H1 (cell line): ENCODE results near the gene TANC1. TPM values are rescaled to one million over a fixed set of nuclear protein-coding genes. Genes with fewer than 3 reads are reported as not detected.

ENCODE experiments used
- CTCF ChIA-PET: fragments of 300-600 bp; sonication (Branson Sonifier 250); formaldehyde crosslinking; loops from one replicate; lab custom pipeline; 2021; ENCODE audit not compliant: partially characterized antibody; lab: Charles Lee
- POLR2A ChIA-PET: fragments of 300-600 bp; sonication (Branson Sonifier 250); formaldehyde crosslinking; loops from one replicate; lab custom pipeline; 2021; ENCODE audit warnings: inconsistent platforms; ENCODE audit not compliant: partially characterized antibody; lab: Charles Lee
- DNase-seq, 2 experiments: peaks; one replicate each; pipeline versions ENCODE4 v3.0.0 to v3.0.0-alpha.2; 2010 to 2022; ENCODE audit warnings: low spot score in 2 of 2, low read depth in 1 of 2, mixed read lengths in 1 of 2
- FAIRE-seq: peaks from 2 replicates; lab custom pipeline; 2011; peaks lifted over from hg19 to GRCh38; lab: Jason Lieb, UNC
- H2AFZ ChIP-seq: 2 replicates; pipeline ENCODE4 v1.8.1; 2012; ENCODE audit warnings: low read length, inconsistent platforms
- H2AK5ac ChIP-seq: 2 replicates; pipeline ENCODE4 v1.6.1; 2013; ENCODE audit warnings: low read depth, low read length
- H2BK120ac ChIP-seq: replicated peaks from 2 replicates; pipeline ENCODE3; 2013; ENCODE audit warnings: low read depth, low read length, inconsistent platforms
- H2BK12ac ChIP-seq: 2 replicates; pipeline ENCODE4 v1.6.1; 2013; ENCODE audit warnings: low read depth, low read length
- H2BK15ac ChIP-seq: 2 replicates; pipeline ENCODE4 v1.6.1; 2013; ENCODE audit warnings: low read length
- H2BK20ac ChIP-seq: 2 replicates; pipeline ENCODE4 v1.6.1; 2013; ENCODE audit warnings: low read length
- H2BK5ac ChIP-seq: 2 replicates; pipeline ENCODE4 v1.6.1; 2013; ENCODE audit warnings: low read depth, low read length
- H3K14ac ChIP-seq: 2 replicates; pipeline ENCODE4 v1.6.1; 2013; ENCODE audit warnings: inconsistent platforms; ENCODE audit not compliant: insufficient read length
- H3K18ac ChIP-seq: 2 replicates; pipeline ENCODE4 v1.6.1; 2013; ENCODE audit warnings: low read length; ENCODE audit errors: extremely low read depth
- H3K23ac ChIP-seq: 2 replicates; pipeline ENCODE4 v1.6.1; 2013; ENCODE audit warnings: inconsistent platforms; ENCODE audit not compliant: insufficient read length
- H3K23me2 ChIP-seq: 2 replicates; pipeline ENCODE4 v1.6.1; 2013; ENCODE audit warnings: low read depth, low read length
- H3K27ac ChIP-seq: 2 replicates; pipeline ENCODE4 v1.6.1; 2011; ENCODE audit warnings: low read depth, low read length, inconsistent platforms
- H3K27me3 ChIP-seq, 4 experiments: replicated peaks in 1 of 4; 1 replicate in 1 of 4; 2 replicates in 3 of 4; pipeline versions ENCODE4 v1.6.1 to v1.8.1; 2011 to 2013; ENCODE audit warnings: low read length in 3 of 4, mild to moderate bottlenecking in 3 of 4, inconsistent platforms in 2 of 4, mixed read lengths in 2 of 4, moderate library complexity in 1 of 4; ENCODE audit not compliant: control insufficient read depth in 3 of 4, insufficient read depth in 3 of 4; ENCODE audit errors: extremely low read depth in 1 of 4
- H3K36me3 ChIP-seq, 4 experiments: 2 replicates each; pipeline versions ENCODE4 v1.6.1 to v1.8.1; 2011 to 2013; ENCODE audit warnings: mild to moderate bottlenecking in 4 of 4, low read length in 3 of 4, moderate library complexity in 2 of 4, control low read depth in 1 of 4, inconsistent platforms in 1 of 4; ENCODE audit not compliant: insufficient read depth in 4 of 4, control insufficient read depth in 2 of 4
- H3K4ac ChIP-seq: replicated peaks from 2 replicates; pipeline ENCODE3; 2013; ENCODE audit warnings: low read length, low read depth, mixed read lengths, inconsistent platforms; ENCODE audit not compliant: insufficient read length
- H3K4me1 ChIP-seq, 4 experiments: replicated peaks in 1 of 4; 1 replicate in 1 of 4; 2 replicates in 3 of 4; pipeline versions ENCODE4 v1.6.1 to v1.8.1; 2011 to 2013; ENCODE audit warnings: low read length in 3 of 4, inconsistent platforms in 2 of 4, mixed read lengths in 1 of 4; ENCODE audit not compliant: insufficient read depth in 4 of 4, control insufficient read depth in 3 of 4
- H3K4me2 ChIP-seq, 2 experiments: 2 replicates each; pipeline versions ENCODE4 v1.6.1 to v1.8.1; 2011 to 2013; ENCODE audit warnings: low read depth in 2 of 2, low read length in 2 of 2, control low read depth in 1 of 2, inconsistent platforms in 1 of 2, mild to moderate bottlenecking in 1 of 2; ENCODE audit not compliant: insufficient read depth in 1 of 2
- H3K4me3 ChIP-seq, 4 experiments: fragments of 200-600, 300-600 bp in 1 of 4; sonication (generic), shearing (Covaris generic), sonication (Bioruptor Twin) in 1 of 4; 2 replicates each; pipeline versions ENCODE4 v1.5.1 to v1.8.1; 2011 to 2016; ENCODE audit warnings: low read length in 4 of 4, low read depth in 3 of 4, control low read depth in 2 of 4, inconsistent platforms in 2 of 4, mild to moderate bottlenecking in 2 of 4, mixed read lengths in 1 of 4, moderate library complexity in 1 of 4; ENCODE audit not compliant: insufficient read depth in 2 of 4; ENCODE audit errors: extremely low read depth in 1 of 4
- H3K56ac ChIP-seq: replicated peaks from 2 replicates; pipeline ENCODE3; 2013; ENCODE audit warnings: low read depth, mild to moderate bottlenecking, mixed read lengths, low read length, inconsistent platforms; ENCODE audit not compliant: insufficient read length
- H3K79me1 ChIP-seq: 2 replicates; pipeline ENCODE4 v1.6.1; 2013; ENCODE audit warnings: low read depth, low read length, control low read depth
- H3K79me2 ChIP-seq, 2 experiments: 2 replicates each; pipeline versions ENCODE4 v1.6.1 to v1.8.1; 2012 to 2013; ENCODE audit warnings: low read length in 2 of 2, mild to moderate bottlenecking in 2 of 2, inconsistent platforms in 1 of 2; ENCODE audit not compliant: insufficient read depth in 2 of 2, control insufficient read depth in 1 of 2
- H3K9ac ChIP-seq, 4 experiments: replicated peaks in 1 of 4; 1 replicate in 1 of 4; 2 replicates in 3 of 4; pipeline versions ENCODE4 v1.6.1 to v1.8.1; 2011 to 2013; ENCODE audit warnings: low read depth in 3 of 4, low read length in 3 of 4, control low read depth in 2 of 4, mild to moderate bottlenecking in 2 of 4, moderate library complexity in 2 of 4, inconsistent platforms in 1 of 4; ENCODE audit errors: extremely low read depth in 1 of 4
- H3K9me3 ChIP-seq, 2 experiments: 2 replicates each; pipeline versions ENCODE4 v1.6.1 to v1.8.1; 2012 to 2013; ENCODE audit warnings: mild to moderate bottlenecking in 2 of 2, moderate library complexity in 2 of 2, control low read depth in 1 of 2, inconsistent platforms in 1 of 2, low read depth in 1 of 2, low read length in 1 of 2, mixed read lengths in 1 of 2; ENCODE audit not compliant: insufficient read depth in 2 of 2
- H4K20me1 ChIP-seq, 2 experiments: replicated peaks in 1 of 2; 2 replicates each; pipeline versions ENCODE3 to v1.8.1; 2011 to 2013; ENCODE audit warnings: inconsistent platforms in 2 of 2, low read length in 2 of 2, mild to moderate bottlenecking in 1 of 2; ENCODE audit not compliant: insufficient read depth in 2 of 2, control insufficient read depth in 1 of 2
- H4K5ac ChIP-seq: 2 replicates; pipeline ENCODE4 v1.6.1; 2013; ENCODE audit warnings: low read length, low read depth, mixed read lengths, inconsistent platforms; ENCODE audit not compliant: insufficient read length
- H4K8ac ChIP-seq: 2 replicates; pipeline ENCODE4 v1.8.0; 2013; ENCODE audit warnings: mild to moderate bottlenecking, moderate library complexity, low read length, inconsistent platforms; ENCODE audit not compliant: insufficient read depth; ENCODE audit errors: extremely low read depth
- H4K91ac ChIP-seq: replicated peaks from 2 replicates; pipeline ENCODE3; 2013; ENCODE audit warnings: low read length, mixed read lengths, inconsistent platforms; ENCODE audit not compliant: insufficient read length
- FOSL1 ChIP-seq: IDR thresholded peaks from 2 replicates; pipeline ENCODE4 v1.6.1; 2011; ENCODE audit warnings: mild to moderate bottlenecking, low read depth, low read length, moderate library complexity; ENCODE audit not compliant: insufficient read depth
- HDAC2 ChIP-seq, 2 experiments: fragments of 300-600 bp in 1 of 2; sonication (generic) in 1 of 2; IDR thresholded peaks; 2 replicates each; pipeline ENCODE4 v1.6.1; 2011 to 2012; ENCODE audit warnings: low read depth in 2 of 2, low read length in 2 of 2, mild to moderate bottlenecking in 2 of 2, moderate library complexity in 2 of 2, borderline replicate concordance in 1 of 2, inconsistent platforms in 1 of 2
- WGBS, 2 experiments: shearing (Covaris generic) in 1 of 2; methylation state at CpG; one replicate each; pipeline versions ENCODE4 v1.1.6 to v1.1.7; 2013 to 2015; ENCODE audit warnings: low lambda C conversion rate in 2 of 2, mixed read lengths in 2 of 2, inconsistent platforms in 1 of 2, low coverage in 1 of 2, missing lambda C conversion rate in 1 of 2; ENCODE audit not compliant: insufficient replicate concordance in 2 of 2, insufficient coverage in 1 of 2, insufficient read length in 1 of 2; ENCODE audit errors: extremely low coverage in 1 of 2, missing lambda C conversion rate in 1 of 2; 5-methylcytosine and 5-hydroxymethylcytosine counted together
- polyA plus RNA-seq, 7 experiments: library from polyadenylated mRNA; depleted of rRNA in 3 of 7; stranded (reverse) in 5 of 7; unstranded in 2 of 7; fragments of >200 nt in 5 of 7; fragments of 200-250 nt in 2 of 7; gene quantifications; 1 replicate in 5 of 7; 2 replicates in 1 of 7; 4 replicates in 1 of 7; pipeline versions ENCODE4 v1.2.1 to v1.2.3, GENCODE V29; 2011 to 2013; ENCODE audit warnings: missing spikeins in 2 of 7, mixed read lengths in 2 of 7
- total RNA-seq: library from RNA; stranded (reverse); fragmentation: NEBNext Ultra II Directional; extraction: Animal tissue kit (Norgen Biotek cat#: 25700); gene quantifications from 2 replicates; pipeline ENCODE4 v1.2.1, GENCODE V29; 2021
- TF ChIP-seq, protein P1 (sequence below): IDR thresholded peaks from 2 replicates; pipeline ENCODE4 v1.6.1; 2012; ENCODE audit warnings: inconsistent platforms
- TF ChIP-seq, protein P2 (sequence below): IDR thresholded peaks from 2 replicates; pipeline ENCODE4 v1.6.1; 2011; ENCODE audit warnings: low read depth, mild to moderate bottlenecking, low read length; ENCODE audit not compliant: insufficient read depth

Gene TANC1
- total and polyA plus RNA-seq, 2 of the 8 experiments (the other 6 are each of a cell fraction or from before 2014, with no cell fraction given) = 4.1 to 7.6 TPM

DNA sequence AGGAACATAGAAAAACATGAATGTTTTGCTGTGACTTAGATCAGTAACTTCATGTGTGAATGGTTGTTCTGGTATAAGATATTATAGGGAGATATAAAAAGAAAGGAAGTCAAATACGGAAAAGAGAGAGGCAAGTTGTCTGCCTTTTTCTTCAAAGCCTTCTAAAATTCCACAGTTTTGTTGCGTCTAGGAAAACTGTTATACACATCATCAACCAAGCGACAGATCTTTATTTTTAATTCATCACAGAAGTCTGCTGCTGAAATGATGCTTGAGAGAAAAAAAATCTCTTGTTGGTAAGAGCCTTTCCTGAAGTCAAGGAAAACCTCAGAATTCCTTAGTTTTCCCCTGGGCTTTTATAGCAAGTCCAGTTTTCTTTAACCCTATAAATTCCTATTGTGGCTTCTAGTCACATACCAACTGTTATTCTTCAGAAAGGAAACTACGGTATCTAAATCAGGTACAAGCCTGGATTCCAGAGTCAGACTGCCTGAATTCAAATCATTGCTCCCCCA, 36.3 kb upstream of the TANC1 start:
- Histone ChIP-seq H3K18ac (no peak overlapping the region), H3K9me3 (no peaks in the 10 kb centered on the region), H2BK15ac (no peak overlapping the region), H2AK5ac (no peak overlapping the region), H3K56ac (no peak overlapping the region), H2BK20ac (no peak overlapping the region), H3K79me1 (no peaks in the 10 kb centered on the region), H3K14ac (no peak overlapping the region), H3K27me3 (no peaks in the 10 kb centered on the region; a peak in 1 of 7 replicates), H2BK120ac (no peak overlapping the region), H4K5ac (no peak overlapping the region), H3K36me3 (no peaks in the 10 kb centered on the region), H4K20me1 (no peaks in the 10 kb centered on the region), H4K8ac (no peak overlapping the region), H3K9ac (no peak overlapping the region), H4K91ac (no peak overlapping the region), H3K4me2 (no peak overlapping the region), H3K27ac (no peak overlapping the region), H3K4me3 (no peak overlapping the region), H2BK12ac (no peak overlapping the region), H2AFZ (no peak overlapping the region), H3K79me2 (no peaks in the 10 kb centered on the region), H3K23me2 (no peaks in the 10 kb centered on the region), H3K4ac (no peak overlapping the region), H3K23ac (no peak overlapping the region), H2BK5ac (no peak overlapping the region), H3K4me1 (peaks cover 0 to 2% (median under 1%) of the 10 kb centered on the region in 4 experiments; a peak in 2 of 7 replicates)
- DNase-seq = no peak
- no peak for FAIRE-seq
- TF ChIP-seq HDAC2 (IDR thresholded peaks at IDR 0.05; ENCODE audit: borderline replicate concordance in 1 of 2, low read depth in 2 of 2, low read length in 2 of 2) = no peak
- TF ChIP-seq, protein P1, sequence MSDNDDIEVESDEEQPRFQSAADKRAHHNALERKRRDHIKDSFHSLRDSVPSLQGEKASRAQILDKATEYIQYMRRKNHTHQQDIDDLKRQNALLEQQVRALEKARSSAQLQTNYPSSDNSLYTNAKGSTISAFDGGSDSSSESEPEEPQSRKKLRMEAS = no peak
- TF ChIP-seq, protein P2, sequence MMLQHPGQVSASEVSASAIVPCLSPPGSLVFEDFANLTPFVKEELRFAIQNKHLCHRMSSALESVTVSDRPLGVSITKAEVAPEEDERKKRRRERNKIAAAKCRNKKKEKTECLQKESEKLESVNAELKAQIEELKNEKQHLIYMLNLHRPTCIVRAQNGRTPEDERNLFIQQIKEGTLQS = no peak
- no peak for TF ChIP-seq FOSL1
- ChIA-PET POLR2A (no interaction called here), CTCF (no interaction called here)
- 90% methylated on average over 4 of the region's 4 CpGs; no CpG with 5 or more reads in 1 of the 2 experiments for WGBS, 2 experiments
